Embryonic facial prominence (tissue), 1 donor: ENCODE results near the gene GGTLC3.
"Not testable (repeated sequence)": the region's sequence is repeated elsewhere in the genome, so short reads cannot be mapped to it uniquely, and the experiment has no call there.

ENCODE experiments used
- DNase-seq: peaks from one replicate; pipeline ENCODE4 v3.0.0-alpha.2; 2016; ENCODE audit errors: extremely low spot score

GGTLC3 gene

DNA sequence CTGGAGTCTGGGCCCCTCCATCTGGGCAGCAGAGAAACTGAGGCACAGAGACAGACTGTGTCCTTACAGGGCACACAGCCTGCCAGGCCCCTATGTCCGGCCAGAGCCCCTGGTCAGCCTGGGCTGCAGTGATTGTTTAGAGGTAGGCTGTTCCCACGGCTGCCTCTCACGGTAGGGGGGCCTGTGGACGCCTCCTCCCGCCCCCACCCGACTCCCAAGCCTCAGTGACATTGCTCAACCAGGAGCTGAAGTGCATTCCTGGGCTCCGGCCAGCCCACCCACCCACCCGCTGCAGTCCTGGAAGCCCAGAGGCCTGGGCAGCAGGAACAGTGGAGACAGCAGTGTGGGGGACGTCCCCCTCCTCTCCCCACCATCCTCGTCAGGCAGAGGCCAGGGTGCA, 4.5 kb downstream of the GGTLC3 start:
- not testable (repeated sequence) for DNase-seq

DNA sequence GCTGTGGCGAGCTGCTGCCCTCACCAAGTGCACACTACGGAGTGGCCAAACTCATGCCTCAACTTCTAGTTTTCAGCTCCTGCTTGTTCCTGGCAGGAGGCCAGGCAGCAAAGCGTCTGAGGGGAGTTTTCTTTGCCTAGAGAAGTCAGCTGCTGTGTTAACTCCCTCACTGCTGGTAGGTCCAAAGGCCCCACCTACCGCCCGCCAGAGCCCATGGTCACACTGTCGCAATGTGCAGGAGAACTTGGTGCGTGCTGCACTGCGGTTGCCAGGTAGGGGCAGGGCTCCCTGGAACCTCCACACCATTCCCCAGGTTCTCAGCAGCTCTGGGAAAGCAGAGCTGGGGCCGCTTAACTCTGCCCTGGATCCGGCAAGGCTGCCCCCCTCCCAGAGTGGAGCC, 5.6 kb downstream of the GGTLC3 start:
- not testable (repeated sequence) for DNase-seq

DNA sequence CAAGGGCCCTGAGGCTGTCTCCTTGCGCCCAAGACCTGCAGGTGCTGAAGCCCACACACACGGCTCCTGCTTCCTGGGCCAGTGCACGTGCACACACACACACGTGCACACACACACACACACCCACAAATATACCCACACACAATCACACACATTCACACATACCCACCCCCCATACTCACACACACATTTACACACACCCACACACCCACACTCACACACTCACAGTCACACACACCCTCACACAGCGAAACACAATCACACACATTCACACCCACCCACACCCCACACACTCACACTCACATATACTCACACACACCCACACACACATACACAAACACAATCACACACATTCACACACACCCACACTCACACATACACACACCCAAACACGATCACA, 6.6 kb downstream of the GGTLC3 start:
- DNase-seq, result not testable (repeated sequence)

DNA sequence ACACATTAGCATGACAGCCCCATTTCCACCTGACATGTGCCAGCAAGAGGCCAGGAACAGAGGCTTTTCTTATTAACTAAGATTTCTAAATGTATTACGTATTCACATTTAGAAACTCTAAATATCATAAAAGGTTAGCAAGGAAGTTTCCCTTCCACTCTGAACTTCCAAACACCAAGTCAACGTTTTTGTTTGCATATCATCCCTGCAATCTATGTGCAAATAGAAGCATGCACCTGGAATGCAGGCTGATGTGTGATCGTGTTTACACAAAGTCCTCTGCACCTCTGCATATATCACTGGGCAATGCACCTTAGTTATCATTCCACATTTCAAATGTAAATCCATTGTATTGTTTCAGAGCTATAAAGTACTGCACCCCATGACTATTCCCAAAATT, 21.7 kb downstream of the GGTLC3 start:
- not testable (repeated sequence) for DNase-seq
